Cardiac fibroblast (primary cell): ENCODE measurements around the gene PNMT.

ENCODE experiments used
- DNase-seq, 2 donors: peaks; one replicate each; pipeline versions ENCODE4 v3.0.0 to v3.0.0-alpha.2; 2010; ENCODE audit warnings: low read depth in 2 of 2
- H3K4me3 ChIP-seq, 2 donors: replicated peaks in 1 of 2; 1 replicate in 1 of 2; 2 replicates in 1 of 2; pipeline ENCODE4 v1.5.1; 2011; ENCODE audit warnings: low read depth in 2 of 2, low read length in 2 of 2, mild to moderate bottlenecking in 2 of 2, moderate library complexity in 1 of 2
- TF ChIP-seq, protein P1 (sequence below): IDR thresholded peaks from one replicate; pipeline ENCODE4 v1.5.1; 2011; ENCODE audit warnings: low read depth, mild to moderate bottlenecking, low read length, inconsistent platforms

The PNMT gene

DNA sequence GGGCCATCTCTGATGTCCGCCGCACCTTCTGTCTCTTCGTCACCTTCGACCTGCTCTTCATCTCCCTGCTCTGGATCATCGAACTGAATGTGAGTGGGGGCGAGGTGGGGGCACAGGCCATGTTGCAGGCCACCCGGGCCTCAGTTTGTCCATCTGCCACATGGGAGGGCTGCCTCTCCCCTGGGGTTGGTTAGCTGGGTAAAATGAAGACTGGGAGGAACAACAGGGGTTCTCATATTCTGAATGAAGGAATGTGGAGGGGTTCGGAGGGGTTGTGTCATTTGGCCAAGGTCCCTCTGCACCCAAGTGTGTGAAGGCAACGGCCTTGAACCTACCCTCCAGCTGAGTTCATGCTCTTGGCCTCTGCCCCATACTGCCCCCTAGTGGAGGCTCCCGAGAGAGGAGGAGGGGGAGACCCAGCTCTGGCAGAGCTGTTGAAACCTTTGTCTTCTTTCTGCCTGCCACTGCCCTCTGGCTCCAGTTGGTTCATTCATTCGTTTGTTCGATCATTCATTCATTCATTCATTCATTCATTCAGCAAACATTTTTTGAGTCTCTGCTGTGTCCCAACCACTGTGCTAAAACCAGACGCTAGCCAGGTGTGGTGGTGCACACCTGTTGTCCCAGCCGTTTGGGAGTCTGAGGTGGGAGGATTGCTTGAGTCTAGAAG, 14.5 kb upstream of the PNMT start:
- TF ChIP-seq, protein P1, sequence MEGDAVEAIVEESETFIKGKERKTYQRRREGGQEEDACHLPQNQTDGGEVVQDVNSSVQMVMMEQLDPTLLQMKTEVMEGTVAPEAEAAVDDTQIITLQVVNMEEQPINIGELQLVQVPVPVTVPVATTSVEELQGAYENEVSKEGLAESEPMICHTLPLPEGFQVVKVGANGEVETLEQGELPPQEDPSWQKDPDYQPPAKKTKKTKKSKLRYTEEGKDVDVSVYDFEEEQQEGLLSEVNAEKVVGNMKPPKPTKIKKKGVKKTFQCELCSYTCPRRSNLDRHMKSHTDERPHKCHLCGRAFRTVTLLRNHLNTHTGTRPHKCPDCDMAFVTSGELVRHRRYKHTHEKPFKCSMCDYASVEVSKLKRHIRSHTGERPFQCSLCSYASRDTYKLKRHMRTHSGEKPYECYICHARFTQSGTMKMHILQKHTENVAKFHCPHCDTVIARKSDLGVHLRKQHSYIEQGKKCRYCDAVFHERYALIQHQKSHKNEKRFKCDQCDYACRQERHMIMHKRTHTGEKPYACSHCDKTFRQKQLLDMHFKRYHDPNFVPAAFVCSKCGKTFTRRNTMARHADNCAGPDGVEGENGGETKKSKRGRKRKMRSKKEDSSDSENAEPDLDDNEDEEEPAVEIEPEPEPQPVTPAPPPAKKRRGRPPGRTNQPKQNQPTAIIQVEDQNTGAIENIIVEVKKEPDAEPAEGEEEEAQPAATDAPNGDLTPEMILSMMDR = peak; percentile 93
- H3K4me3 ChIP-seq = no peak overlapping the region
- peak; percentile 46 to 59 for DNase-seq

DNA sequence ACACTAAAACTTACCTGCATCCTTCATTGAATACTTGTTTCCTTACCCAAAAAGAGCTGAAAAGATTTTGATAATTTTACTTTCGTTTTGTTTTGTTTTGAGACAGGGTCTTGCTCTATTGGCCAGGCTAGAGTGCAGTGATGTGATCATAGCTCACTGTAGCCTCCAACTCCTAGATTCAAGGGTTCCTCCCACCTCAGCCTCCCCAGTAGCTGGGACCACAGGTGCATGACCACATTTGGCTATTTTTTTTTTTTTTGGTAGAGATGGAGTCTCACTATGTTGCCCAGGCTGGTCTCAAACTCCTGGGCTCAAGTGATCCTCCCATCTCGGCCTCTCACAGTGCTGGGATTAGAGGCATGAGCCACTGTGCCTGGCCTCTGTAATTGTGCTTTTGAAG, 13.1 kb upstream of the PNMT start:
- no peak for DNase-seq
- TF ChIP-seq, protein P1 = no peak
- no peak overlapping the region for H3K4me3 ChIP-seq

DNA sequence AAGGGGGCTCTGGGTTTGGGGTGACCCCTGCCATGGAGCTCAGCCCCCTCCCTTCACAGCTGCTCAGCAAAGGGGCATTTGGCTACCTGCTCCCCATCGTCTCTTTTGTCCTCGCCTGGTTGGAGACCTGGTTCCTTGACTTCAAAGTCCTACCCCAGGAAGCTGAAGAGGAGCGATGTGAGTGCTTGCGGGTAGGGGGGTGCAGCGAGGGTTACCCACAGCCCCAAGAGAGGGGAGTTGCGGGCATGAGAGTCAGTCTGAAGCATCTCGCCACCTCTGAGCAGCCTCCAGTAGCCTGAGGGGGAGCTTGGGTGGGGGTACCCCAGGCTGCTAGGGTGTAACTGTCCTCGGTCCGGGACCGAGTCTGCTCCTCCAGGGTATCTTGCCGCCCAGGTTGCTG, 9.9 kb upstream of the PNMT start:
- DNase-seq = no peak
- TF ChIP-seq, protein P1 = no peak
- H3K4me3 ChIP-seq = no peak overlapping the region

DNA sequence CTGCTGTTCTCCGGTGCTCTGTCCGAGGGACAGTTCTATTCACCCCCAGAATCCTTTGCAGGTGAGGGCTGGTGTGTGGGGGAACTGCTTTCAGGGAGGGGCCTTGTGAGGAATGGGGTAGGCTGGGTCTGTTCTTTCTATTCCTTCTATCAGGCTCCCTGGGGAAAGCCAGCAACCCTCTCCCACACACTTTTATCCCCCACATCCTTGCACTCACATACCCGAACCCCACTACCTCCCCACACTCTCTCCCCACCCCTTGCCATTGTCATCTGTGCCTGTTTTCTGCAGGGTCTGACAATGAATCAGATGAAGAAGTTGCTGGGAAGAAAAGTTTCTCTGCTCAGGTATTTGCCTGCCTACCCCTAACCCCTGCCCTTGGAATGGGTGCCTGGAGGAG, 9.5 kb upstream of the PNMT start:
- DNase-seq = no peak
- TF ChIP-seq, protein P1 = no peak
- no peak overlapping the region for H3K4me3 ChIP-seq

DNA sequence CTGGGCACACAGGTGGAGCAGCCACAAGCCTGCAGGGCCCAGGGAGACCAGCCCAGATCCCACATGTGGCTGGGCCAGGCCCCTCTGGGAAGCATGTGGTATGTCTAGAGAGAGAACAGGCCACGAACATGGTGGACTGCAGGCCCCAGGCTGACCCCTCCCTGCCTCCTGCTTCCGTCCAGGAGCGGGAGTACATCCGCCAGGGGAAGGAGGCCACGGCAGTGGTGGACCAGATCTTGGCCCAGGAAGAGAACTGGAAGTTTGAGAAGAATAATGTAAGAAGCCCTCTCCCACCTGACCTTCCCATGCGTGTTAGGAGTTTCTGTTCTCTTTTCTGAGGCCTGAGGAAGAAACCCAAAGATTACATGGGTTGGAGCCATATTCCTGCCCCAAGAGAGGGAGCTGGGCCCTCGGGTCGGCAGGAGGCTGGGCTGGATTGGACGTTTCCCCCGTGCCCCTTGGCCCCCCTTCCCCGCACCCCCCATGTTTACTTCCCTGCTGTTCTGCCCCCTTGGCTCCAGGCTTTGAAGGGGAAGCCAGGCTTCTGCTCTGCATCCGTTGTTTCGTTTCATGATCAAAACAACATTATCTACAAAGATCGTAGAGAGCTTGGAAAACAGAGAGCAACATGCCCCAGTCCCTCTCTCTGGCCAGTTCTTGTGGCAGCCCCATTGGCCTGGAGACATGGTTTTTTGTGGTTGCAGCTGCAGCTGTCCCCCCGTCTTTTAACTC, 8.8 kb upstream of the PNMT start:
- TF ChIP-seq, protein P1 = no peak
- no peak for DNase-seq

DNA sequence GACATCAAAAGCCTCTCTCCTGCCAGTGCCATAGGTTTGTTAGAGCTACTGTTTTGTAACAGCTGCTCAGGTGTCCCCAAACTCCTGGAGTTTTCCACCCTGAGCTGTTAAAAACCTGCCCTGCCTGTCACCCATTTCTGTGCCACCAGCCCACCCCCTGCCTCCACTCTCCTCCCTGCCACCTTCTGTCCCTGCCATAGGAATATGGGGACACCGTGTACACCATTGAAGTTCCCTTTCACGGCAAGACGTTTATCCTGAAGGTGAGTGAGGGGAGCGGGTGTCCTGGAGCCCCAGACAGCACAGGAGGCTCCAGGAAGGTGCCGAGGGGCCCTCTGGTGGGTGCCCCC, 8.3 kb upstream of the PNMT start:
- H3K4me3 ChIP-seq = no peak overlapping the region
- TF ChIP-seq, protein P1 = no peak
- no peak for DNase-seq

More for the DNA sequence above, 8.8 kb upstream of the PNMT start:
- H3K4me3 ChIP-seq = no peak overlapping the region
